ENCODE results near the gene ZNF710.

ZNF710 gene

GRCh38 chr15:90001683-90002427 lies 731 bp downstream of the ZNF710 start:
- Mint-ChIP-seq H3K4me1 (peaks cover 35 to 68% of the 10 kb centered on the region in 2 donors), H3K27ac (peak overlapping the region; percentile 95), H3K4me3 (peak overlapping the region; percentile 94 to 97), H3K27me3 (no peaks in the 10 kb centered on the region), H3K36me3 (peaks cover 14 to 37% of the 10 kb centered on the region in 2 donors), H3K9me3 (no peaks in the 10 kb centered on the region)
- DNase-seq (peak; percentile 39), ATAC-seq (replicated peaks) (peak; percentile 49 to 58)

- peak; percentile 53 for DNase-seq
- Mint-ChIP-seq H3K27me3 (no peaks in the 10 kb centered on the region), H3K27ac (peak overlapping the region; percentile 95), H3K4me1 (peaks cover 39 to 72% of the 10 kb centered on the region in 2 donors), H3K4me3 (peak overlapping the region; percentile 94 to 97), H3K9me3 (no peaks in the 10 kb centered on the region), H3K36me3 (peaks cover 14 to 37% of the 10 kb centered on the region in 2 donors)
- peak; percentile 60 to 68 for ATAC-seq (replicated peaks)
Observed at GRCh38 chr15:90002428-90002844, 1.3 kb downstream of the ZNF710 start.

- Mint-ChIP-seq H3K9me3 (no peaks in the 10 kb centered on the region), H3K36me3 (peaks cover 14 to 40% of the 10 kb centered on the region in 2 donors), H3K4me3 (peak overlapping the region; percentile 94 to 97), H3K27me3 (no peaks in the 10 kb centered on the region), H3K4me1 (peaks cover 39 to 76% of the 10 kb centered on the region in 2 donors), H3K27ac (peak overlapping the region; percentile 42)
- ATAC-seq (replicated peaks) (no peak), DNase-seq (no peak)
Observed at GRCh38 chr15:90003736-90004135, 2.6 kb downstream of the ZNF710 start.

GRCh38 chr15:90004252-90004651 lies 3.1 kb downstream of the ZNF710 start:
- H3K36me3 Mint-ChIP-seq: peaks cover 15 to 41% of the 10 kb centered on the region in 2 donors
- DNase-seq: no peak
- ATAC-seq (replicated peaks): no peak
- H3K27me3 Mint-ChIP-seq: no peaks in the 10 kb centered on the region
- H3K4me3 Mint-ChIP-seq: peak overlapping the region in 1 of 2 donors; percentile 97
- no peak overlapping the region for H3K27ac Mint-ChIP-seq
- H3K4me1 Mint-ChIP-seq: peaks cover 36 to 76% of the 10 kb centered on the region in 2 donors
- no peaks in the 10 kb centered on the region for H3K9me3 Mint-ChIP-seq

- Mint-ChIP-seq H3K27ac (peak overlapping the region; percentile 76), H3K4me3 (peak overlapping the region; percentile 19 to 36), H3K36me3 (peaks cover 19 to 46% of the 10 kb centered on the region in 2 donors), H3K27me3 (no peaks in the 10 kb centered on the region), H3K9me3 (peaks cover 2 to 3% of the 10 kb centered on the region in 2 donors), H3K4me1 (peaks cover 38 to 76% of the 10 kb centered on the region in 2 donors)
- ATAC-seq (replicated peaks): no peak
- DNase-seq: no peak
Observed at GRCh38 chr15:90004671-90005070, 3.5 kb downstream of the ZNF710 start.

GRCh38 chr15:90006217-90007075 lies 5.3 kb downstream of the ZNF710 start:
- no peak for DNase-seq
- Mint-ChIP-seq H3K36me3 (peaks cover 20 to 53% of the 10 kb centered on the region in 2 donors), H3K27me3 (no peaks in the 10 kb centered on the region), H3K4me3 (no peak overlapping the region), H3K27ac (no peak overlapping the region), H3K4me1 (peaks cover 41 to 70% of the 10 kb centered on the region in 2 donors), H3K9me3 (peaks cover 3 to 4% of the 10 kb centered on the region in 2 donors)
- no peak for ATAC-seq (replicated peaks)

- H3K4me3 Mint-ChIP-seq: no peak overlapping the region
- ATAC-seq (replicated peaks) (no peak), DNase-seq (no peak)
- peaks cover 26 to 58% of the 10 kb centered on the region in 2 donors for H3K36me3 Mint-ChIP-seq
- H3K27me3 Mint-ChIP-seq: no peaks in the 10 kb centered on the region
- no peak overlapping the region for H3K27ac Mint-ChIP-seq
- peaks cover 41 to 70% of the 10 kb centered on the region in 2 donors for H3K4me1 Mint-ChIP-seq
- H3K9me3 Mint-ChIP-seq: peaks cover 4 to 7% of the 10 kb centered on the region in 2 donors
Observed at GRCh38 chr15:90007076-90007460, 5.9 kb downstream of the ZNF710 start.

- Mint-ChIP-seq H3K27ac (no peak overlapping the region), H3K4me1 (peaks cover 39 to 65% of the 10 kb centered on the region in 2 donors), H3K9me3 (peaks cover 4 to 10% of the 10 kb centered on the region in 2 donors), H3K36me3 (peaks cover 29 to 61% of the 10 kb centered on the region in 2 donors), H3K4me3 (no peak overlapping the region), H3K27me3 (no peaks in the 10 kb centered on the region)
- DNase-seq: no peak
- no peak for ATAC-seq (replicated peaks)
Observed at GRCh38 chr15:90008607-90009006, 7.5 kb downstream of the ZNF710 start.

GRCh38 chr15:90009301-90010022 lies 8.3 kb downstream of the ZNF710 start:
- peak; percentile 68 to 74 for ATAC-seq (replicated peaks)
- Mint-ChIP-seq H3K36me3 (peaks cover 31 to 61% of the 10 kb centered on the region in 2 donors), H3K9me3 (peaks cover 4 to 11% of the 10 kb centered on the region in 2 donors), H3K4me3 (peak overlapping the region; percentile 8 to 54), H3K27ac (peak overlapping the region; percentile 82), H3K27me3 (no peaks in the 10 kb centered on the region), H3K4me1 (peaks cover 37 to 58% of the 10 kb centered on the region in 2 donors)
- DNase-seq: no peak

GRCh38 chr15:90011705-90012104 lies 10.6 kb downstream of the ZNF710 start:
- peaks cover 22 to 37% of the 10 kb centered on the region in 2 donors for H3K4me1 Mint-ChIP-seq
- no peak for ATAC-seq (replicated peaks)
- no peak overlapping the region for H3K4me3 Mint-ChIP-seq

GRCh38 chr15:90013503-90013937 lies 12.4 kb downstream of the ZNF710 start:
- peak; percentile 58 to 75 for ATAC-seq (replicated peaks)
- H3K4me1 Mint-ChIP-seq: peaks cover 19 to 44% of the 10 kb centered on the region in 2 donors
- no peak overlapping the region for H3K27ac Mint-ChIP-seq
- H3K36me3 Mint-ChIP-seq: peaks cover 28 to 42% of the 10 kb centered on the region in 2 donors
- peaks cover 4 to 11% of the 10 kb centered on the region in 2 donors for H3K9me3 Mint-ChIP-seq
- DNase-seq: no peak
- no peaks in the 10 kb centered on the region for H3K27me3 Mint-ChIP-seq
- no peak overlapping the region for H3K4me3 Mint-ChIP-seq

More at GRCh38 chr15:90011705-90012104, 10.6 kb downstream of the ZNF710 start:
- H3K9me3 Mint-ChIP-seq: peaks cover 4 to 11% of the 10 kb centered on the region in 2 donors
- no peaks in the 10 kb centered on the region for H3K27me3 Mint-ChIP-seq
- H3K27ac Mint-ChIP-seq: no peak overlapping the region
- H3K36me3 Mint-ChIP-seq: peaks cover 24 to 44% of the 10 kb centered on the region in 2 donors
- DNase-seq: no peak

- Mint-ChIP-seq H3K27me3 (no peaks in the 10 kb centered on the region), H3K4me1 (peaks cover 20 to 42% of the 10 kb centered on the region in 2 donors), H3K36me3 (peaks cover 24 to 31% of the 10 kb centered on the region in 2 donors), H3K9me3 (peaks cover 0 to 8% of the 10 kb centered on the region in 2 donors), H3K4me3 (no peak overlapping the region), H3K27ac (no peak overlapping the region)
- ATAC-seq (replicated peaks) (no peak), DNase-seq (no peak)
Observed at GRCh38 chr15:90015294-90015693, 14.2 kb downstream of the ZNF710 start.

GRCh38 chr15:90015749-90016148 lies 14.6 kb downstream of the ZNF710 start:
- H3K4me3 Mint-ChIP-seq: no peak overlapping the region
- H3K9me3 Mint-ChIP-seq: peaks cover 0 to 8% of the 10 kb centered on the region in 2 donors
- no peaks in the 10 kb centered on the region for H3K27me3 Mint-ChIP-seq
- H3K27ac Mint-ChIP-seq: no peak overlapping the region
- no peak for ATAC-seq (replicated peaks)
- H3K4me1 Mint-ChIP-seq: peaks cover 23 to 46% of the 10 kb centered on the region in 2 donors
- peaks cover 26% of the 10 kb centered on the region in 2 donors for H3K36me3 Mint-ChIP-seq
- no peak for DNase-seq
